HEK293 (cell line): Measurements from ENCODE around the gene NFE2L3.

Source experiments
- BCL11A ChIP-seq: fragments of 450-650 bp; formaldehyde crosslinking; IDR thresholded peaks from 2 replicates; pipeline ENCODE4 v1.5.1; 2016; ENCODE audit warnings: low read depth, missing biosample characterization, missing genetic modification characterization
- CTCF ChIP-seq: fragments of 450-650 bp; formaldehyde crosslinking; IDR thresholded peaks from 2 replicates; pipeline ENCODE4 v1.5.1; 2016; ENCODE audit warnings: missing biosample characterization, missing genetic modification characterization
- PBX3 ChIP-seq: sonication (generic); formaldehyde crosslinking; IDR thresholded peaks from 2 replicates; pipeline ENCODE4 v1.8.1; 2022; ENCODE audit warnings: mild to moderate bottlenecking, moderate library complexity, missing genetic modification reagents
- REST ChIP-seq: fragments of 450-650 bp; formaldehyde crosslinking; IDR thresholded peaks from 2 replicates; pipeline ENCODE4 v1.5.1; 2016; ENCODE audit warnings: missing biosample characterization, missing genetic modification characterization
- SP2 ChIP-seq: fragments of 450-650 bp; formaldehyde crosslinking; IDR thresholded peaks from 2 replicates; pipeline ENCODE4 v1.5.1; 2016; ENCODE audit warnings: missing biosample characterization, missing genetic modification characterization
- TCF7L2 ChIP-seq: IDR thresholded peaks from 2 replicates; pipeline ENCODE4 v1.6.1; 2011; ENCODE audit warnings: low read depth, mild to moderate bottlenecking, inconsistent platforms, low read length, moderate library complexity, borderline replicate concordance
- ZBTB21 ChIP-seq: fragments of 450-650 bp; formaldehyde crosslinking; IDR thresholded peaks from 2 replicates; pipeline ENCODE4 v1.5.1; 2017; ENCODE audit warnings: missing biosample characterization, missing genetic modification characterization
- ZNF138 ChIP-seq: fragments of 450-650 bp; formaldehyde crosslinking; IDR thresholded peaks from 2 replicates; pipeline ENCODE4 v1.5.1; 2016; ENCODE audit warnings: missing biosample characterization, missing genetic modification characterization, borderline replicate concordance
- ZNF211 ChIP-seq: fragments of 450-650 bp; formaldehyde crosslinking; IDR thresholded peaks from 2 replicates; pipeline ENCODE4 v1.5.1; 2016; ENCODE audit warnings: low read depth, missing biosample characterization, missing genetic modification characterization
- ZNF701 ChIP-seq: fragments of 450-650 bp; formaldehyde crosslinking; IDR thresholded peaks from 2 replicates; pipeline ENCODE4 v1.5.1; 2016; ENCODE audit warnings: missing biosample characterization, missing genetic modification characterization

DNA sequence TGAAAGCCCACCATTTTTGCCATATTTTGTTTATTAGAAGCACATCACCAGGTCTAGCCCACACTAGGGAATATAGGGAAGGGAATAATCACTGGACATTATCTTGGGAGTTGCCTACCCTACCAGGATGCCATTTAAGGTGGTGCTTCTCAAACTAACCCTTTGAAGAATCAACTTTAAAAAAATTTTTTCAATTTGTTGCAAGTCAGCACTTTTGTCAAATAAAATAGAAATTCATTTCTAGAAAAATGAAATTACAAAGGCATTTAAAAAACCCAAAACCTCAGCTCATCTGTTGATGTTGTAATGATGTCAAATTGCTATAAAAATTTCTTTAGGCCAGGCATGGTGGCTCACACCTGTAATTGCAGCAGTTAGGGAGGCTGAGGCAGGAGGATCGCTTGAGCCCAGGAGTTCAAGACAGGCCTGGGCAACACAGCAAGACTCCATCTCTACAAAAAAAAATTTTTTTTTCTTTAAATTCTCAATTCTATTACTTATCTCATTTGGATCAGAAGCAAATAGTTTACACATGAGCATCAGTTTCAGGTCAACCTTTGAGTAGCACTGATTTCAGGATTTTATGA is 2.5 kb upstream of the NFE2L3 start:
- TF ChIP-seq ZNF701 (tag by site-specific recombination) (no peak), ZBTB21 (no peak), PBX3 (CRISPR knock-in tag) (no peak), REST (tag by site-specific recombination) (no peak), TCF7L2 (no peak), BCL11A (no peak), CTCF (no peak), ZNF211 (no peak), ZNF138 (tag by site-specific recombination) (no peak), SP2 (tag by site-specific recombination) (no peak)
